ENCODE data around the gene PRR7. TPM values are rescaled to one million over a fixed set of nuclear protein-coding genes. Genes with fewer than 3 reads are reported as not detected.

The PRR7 gene
- total and polyA plus RNA-seq, 2 of the 4 experiments (the other 2 are of a cell fraction) = 1.1 to 10.1 TPM

GRCh38 chr5:177483042-177483441, 36.4 kb downstream of the PRR7 start:
- no peak for DNase-seq
- H3K79me1 ChIP-seq (ENCODE audit: low read depth in 1 of 2, low read length in 2 of 2) = peaks cover 37 to 65% of the 10 kb centered on the region in 2 experiments
- H2BK20ac ChIP-seq (ENCODE audit: low read depth, low read length) = no peak overlapping the region
- no peak overlapping the region for H2BK120ac ChIP-seq (ENCODE audit: low read depth, low read length)
- no peak overlapping the region for H2BK5ac ChIP-seq (ENCODE audit: low read depth, low read length, poor library complexity, severe bottlenecking)
- POLR2A ChIA-PET (ENCODE audit: unreplicated experiment) = no interaction called here
- no peak overlapping the region for H3K27ac ChIP-seq (ENCODE audit: insufficient read depth, low read length)
- in situ Hi-C loops (cut with MboI; ENCODE audit: low sequenced_read_pairs) = no loop called here
- TF ChIP-seq MAFK (IDR thresholded peaks at IDR 0.05; ENCODE audit: low read depth, low read length) (no peak), POLR2A (IDR thresholded peaks at IDR 0.05; ENCODE audit: low read depth, low read length) (no peak), RAD21 (IDR thresholded peaks at IDR 0.05; ENCODE audit: low read length) (no peak), RFX5 (IDR thresholded peaks at IDR 0.05; ENCODE audit: low read depth, low read length) (no peak), SMC3 (IDR thresholded peaks at IDR 0.05; ENCODE audit: low read depth, low read length) (no peak), NFE2L2 (IDR thresholded peaks at IDR 0.05; ENCODE audit: low read depth, low read length) (no peak), ELK1 (IDR thresholded peaks at IDR 0.05; ENCODE audit: borderline replicate concordance, low read depth, low read length) (no peak), MXI1 (IDR thresholded peaks at IDR 0.05; ENCODE audit: borderline replicate concordance, low read depth, low read length) (no peak), USF2 (IDR thresholded peaks at IDR 0.05; ENCODE audit: low read depth, low read length) (no peak), CHD1 (IDR thresholded peaks at IDR 0.05; ENCODE audit: low read depth, low read length) (no peak), MAZ (IDR thresholded peaks at IDR 0.05; ENCODE audit: borderline replicate concordance, low read depth, low read length) (no peak), BHLHE40 (IDR thresholded peaks at IDR 0.05; ENCODE audit: low read depth, low read length) (no peak), FOS (IDR thresholded peaks at IDR 0.05; ENCODE audit: low read depth, low read length) (no peak), RCOR1 (IDR thresholded peaks at IDR 0.05; ENCODE audit: insufficient replicate concordance, low read length) (no peak)
- no peak overlapping the region for H4K5ac ChIP-seq (ENCODE audit: low read depth, low read length)
- 100% methylated on average over 2 of the region's 9 CpGs; no CpG with 5 or more reads in 1 of the 2 experiments for WGBS, 2 experiments (ENCODE audit: extremely low coverage in 2 of 2, insufficient read length in 1 of 2)
- CTCF ChIA-PET = no interaction called here
- no peaks in the 10 kb centered on the region for H3K9me3 ChIP-seq (ENCODE audit: control insufficient read depth, insufficient read depth, low read length)
- H3K4me3 ChIP-seq (ENCODE audit: insufficient read depth, low read depth, low read length) = no peak overlapping the region
- ATAC-seq (ENCODE audit: low read depth) = no peak
- no peak overlapping the region for H3K56ac ChIP-seq (ENCODE audit: extremely low read depth, insufficient read depth, low read length)
- no TSS peak for BruUV-seq (replicated peaks)
- no peak overlapping the region for H3K9ac ChIP-seq (ENCODE audit: low read depth, low read length)
- H2AK9ac ChIP-seq (replicated peaks; ENCODE audit: low read depth, low read length, poor library complexity) = no peak overlapping the region
- no peak overlapping the region for H3K18ac ChIP-seq (ENCODE audit: low read depth, low read length)
- H3K36me3 ChIP-seq (ENCODE audit: control insufficient read depth, insufficient read depth, low read length) = peaks cover 72% of the 10 kb centered on the region
- no peak overlapping the region for H4K8ac ChIP-seq (ENCODE audit: low read depth in 2 of 2, low read length in 2 of 2)
- intact Hi-C loops (cut with micrococcal nuclease) = no loop called here
- no peak overlapping the region for H2AFZ ChIP-seq (replicated peaks; ENCODE audit: low read length, poor library complexity)
- no peak overlapping the region for H3K4me2 ChIP-seq (ENCODE audit: low read depth, low read length)
- H4K91ac ChIP-seq (ENCODE audit: insufficient read depth, low read depth, low read length) = no peak overlapping the region
- dilution Hi-C loops (cut with HindIII; ENCODE audit: low sequenced_read_pairs, unreplicated experiment) = no loop called here
- H2BK15ac ChIP-seq (ENCODE audit: low read depth, low read length) = no peak overlapping the region
- no peak overlapping the region for H3K14ac ChIP-seq (replicated peaks; ENCODE audit: low read depth, low read length)
- H4K20me1 ChIP-seq (ENCODE audit: insufficient read depth, low read length) = peaks cover 88% of the 10 kb centered on the region
- H2AK5ac ChIP-seq (ENCODE audit: low read depth, low read length) = no peak overlapping the region
- H3K4me1 ChIP-seq (ENCODE audit: control insufficient read depth, insufficient read depth, low read length) = peaks cover 20% of the 10 kb centered on the region
- H3K27me3 ChIP-seq (ENCODE audit: control insufficient read depth, insufficient read depth, low read length) = no peaks in the 10 kb centered on the region
- no peak overlapping the region for H3K23ac ChIP-seq (ENCODE audit: low read depth, low read length)
- H3K9me1 ChIP-seq (ENCODE audit: insufficient read depth, low read length) = peaks cover 21% of the 10 kb centered on the region; the same call in 1 of the 2 replicates
- H3K4ac ChIP-seq (ENCODE audit: low read depth, low read length) = no peak overlapping the region

All from IMR-90 (cell line).